Uterus (tissue), 4 donors: ENCODE data around the gene GALNT5. TPM values are rescaled to one million over a fixed set of nuclear protein-coding genes. Genes with fewer than 3 reads are reported as not detected.

Experiments
- DNase-seq, 2 donors: peaks; one replicate each; pipeline ENCODE4 v3.0.0-alpha.2; 2019 to 2020
- H3K27ac ChIP-seq, 2 donors: fragments of 200-600 bp; sonication (generic); 1 replicate in 1 of 2; 2 replicates in 1 of 2; pipeline ENCODE4 v1.5.1; 2016 to 2018
- H3K27me3 ChIP-seq, 2 donors: fragments of 200-600 bp; sonication (generic); one replicate each; pipeline ENCODE4 v1.5.1; 2018 to 2019; ENCODE audit warnings: control low read depth in 1 of 2
- H3K36me3 ChIP-seq, 2 donors: fragments of 200-600 bp; sonication (generic); one replicate each; pipeline ENCODE4 v1.5.1; 2019; ENCODE audit warnings: control low read depth in 1 of 2
- H3K4me1 ChIP-seq, 2 donors: fragments of 200-600 bp; sonication (generic); one replicate each; pipeline ENCODE4 v1.5.1; 2018 to 2019; ENCODE audit warnings: control low read depth in 1 of 2
- H3K4me3 ChIP-seq, 2 donors: fragments of 200-600 bp; sonication (generic); 1 replicate in 1 of 2; 2 replicates in 1 of 2; pipeline ENCODE4 v1.5.1; 2018 to 2019; ENCODE audit warnings: mild to moderate bottlenecking in 1 of 2
- H3K9me3 ChIP-seq, 2 donors: fragments of 200-600 bp; sonication (generic); one replicate each; pipeline ENCODE4 v1.5.1; 2019; ENCODE audit warnings: control low read depth in 1 of 2
- POLR2A ChIP-seq, 2 donors: fragments of 450-650 bp; IDR thresholded peaks; one replicate each; pipeline ENCODE4 v1.6.1; 2016; ENCODE audit warnings: antibody characterized with exemption in 2 of 2, mild to moderate bottlenecking in 1 of 2, moderate library complexity in 1 of 2
- intact Hi-C: fragments of 100-400 bp; cut with DNase I; formaldehyde crosslinking; loops from one replicate; pipeline ENCODE4 v1.15.1; 2023; ENCODE audit warnings: low total_unique reads
- total RNA-seq, 4 donors: library from RNA; depleted of rRNA in 3 of 4; stranded (reverse); fragments of >200 nt in 3 of 4; gene quantifications; one replicate each; pipeline versions ENCODE4 v1.1.0 to v1.2.4, GENCODE V29; 2014 to 2023
- TF ChIP-seq, protein P1 (sequence below), 4 experiments: fragments of 200-600 bp in 2 of 4; fragments of 450-650 bp in 2 of 4; sonication (generic) in 2 of 4; IDR thresholded peaks; one replicate each; pipeline ENCODE4 v1.5.1; 2016 to 2019; ENCODE audit warnings: antibody characterized with exemption in 4 of 4, mild to moderate bottlenecking in 2 of 4, moderate library complexity in 1 of 4
- donor health status: DM: yes; HTN: yes; CAD: no.

GALNT5 gene
- total RNA-seq, 4 donors from 2014 or later = 0.26 to 8.1 TPM; not detected in 2

DNA sequence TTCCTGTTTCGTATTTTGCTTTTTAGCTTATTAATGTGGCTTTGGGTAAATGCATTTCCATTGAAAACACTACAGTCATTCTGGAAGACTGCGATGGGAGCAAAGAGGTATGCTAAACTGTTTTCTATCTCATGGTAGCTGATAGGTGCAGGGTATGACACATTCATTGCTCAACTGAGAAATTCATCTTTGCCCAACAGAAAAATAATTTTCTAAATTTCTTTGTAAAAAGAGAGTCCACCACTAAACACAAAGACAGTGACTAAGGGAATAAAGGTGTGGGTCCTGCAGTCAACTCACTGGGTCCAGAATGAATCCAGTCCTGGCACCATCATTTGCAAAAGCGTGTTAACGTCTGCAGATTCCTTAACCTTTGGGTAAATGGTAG, 48.2 kb downstream of the GALNT5 start:
- no peaks in the 10 kb centered on the region for H3K4me1 ChIP-seq
- H3K36me3 ChIP-seq = no peaks in the 10 kb centered on the region
- no peak overlapping the region for H3K4me3 ChIP-seq
- intact Hi-C loops = no loop called here
- TF ChIP-seq POLR2A (IDR thresholded peaks at IDR 0.05) = no peak
- TF ChIP-seq, protein P1, sequence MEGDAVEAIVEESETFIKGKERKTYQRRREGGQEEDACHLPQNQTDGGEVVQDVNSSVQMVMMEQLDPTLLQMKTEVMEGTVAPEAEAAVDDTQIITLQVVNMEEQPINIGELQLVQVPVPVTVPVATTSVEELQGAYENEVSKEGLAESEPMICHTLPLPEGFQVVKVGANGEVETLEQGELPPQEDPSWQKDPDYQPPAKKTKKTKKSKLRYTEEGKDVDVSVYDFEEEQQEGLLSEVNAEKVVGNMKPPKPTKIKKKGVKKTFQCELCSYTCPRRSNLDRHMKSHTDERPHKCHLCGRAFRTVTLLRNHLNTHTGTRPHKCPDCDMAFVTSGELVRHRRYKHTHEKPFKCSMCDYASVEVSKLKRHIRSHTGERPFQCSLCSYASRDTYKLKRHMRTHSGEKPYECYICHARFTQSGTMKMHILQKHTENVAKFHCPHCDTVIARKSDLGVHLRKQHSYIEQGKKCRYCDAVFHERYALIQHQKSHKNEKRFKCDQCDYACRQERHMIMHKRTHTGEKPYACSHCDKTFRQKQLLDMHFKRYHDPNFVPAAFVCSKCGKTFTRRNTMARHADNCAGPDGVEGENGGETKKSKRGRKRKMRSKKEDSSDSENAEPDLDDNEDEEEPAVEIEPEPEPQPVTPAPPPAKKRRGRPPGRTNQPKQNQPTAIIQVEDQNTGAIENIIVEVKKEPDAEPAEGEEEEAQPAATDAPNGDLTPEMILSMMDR (IDR thresholded peaks at IDR 0.05) = no peak
- no peaks in the 10 kb centered on the region for H3K9me3 ChIP-seq
- H3K27me3 ChIP-seq = peaks cover 0 to 9% of the 10 kb centered on the region in 2 donors
- DNase-seq = no peak
- H3K27ac ChIP-seq = no peak overlapping the region

DNA sequence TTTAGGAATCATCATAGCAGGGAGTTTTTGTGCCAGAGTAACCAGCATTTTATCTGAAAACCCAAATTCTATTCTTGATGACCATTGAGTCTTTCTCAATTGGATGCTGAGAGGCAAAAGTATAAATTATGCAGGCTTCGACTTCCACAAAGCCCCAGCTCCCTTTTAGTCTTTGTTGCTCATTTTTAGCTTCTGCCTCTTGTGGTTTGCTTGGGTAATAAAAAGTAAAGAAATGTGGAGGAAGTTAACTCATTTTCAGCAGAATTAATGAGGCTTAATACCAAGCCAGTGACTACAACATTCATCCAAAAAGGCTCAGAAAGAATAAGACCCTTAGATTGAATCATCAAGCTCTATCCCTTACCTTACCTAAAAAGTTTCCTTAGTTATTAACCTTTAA, 49.5 kb downstream of the GALNT5 start:
- intact Hi-C loops = no loop called here
- Histone ChIP-seq H3K36me3 (no peaks in the 10 kb centered on the region), H3K9me3 (no peaks in the 10 kb centered on the region), H3K27me3 (peaks cover 0 to 9% of the 10 kb centered on the region in 2 donors), H3K4me1 (no peaks in the 10 kb centered on the region), H3K4me3 (no peak overlapping the region), H3K27ac (no peak overlapping the region)
- DNase-seq = no peak
- TF ChIP-seq POLR2A (IDR thresholded peaks at IDR 0.05) = no peak
- TF ChIP-seq, protein P1 (IDR thresholded peaks at IDR 0.05) = no peak

DNA sequence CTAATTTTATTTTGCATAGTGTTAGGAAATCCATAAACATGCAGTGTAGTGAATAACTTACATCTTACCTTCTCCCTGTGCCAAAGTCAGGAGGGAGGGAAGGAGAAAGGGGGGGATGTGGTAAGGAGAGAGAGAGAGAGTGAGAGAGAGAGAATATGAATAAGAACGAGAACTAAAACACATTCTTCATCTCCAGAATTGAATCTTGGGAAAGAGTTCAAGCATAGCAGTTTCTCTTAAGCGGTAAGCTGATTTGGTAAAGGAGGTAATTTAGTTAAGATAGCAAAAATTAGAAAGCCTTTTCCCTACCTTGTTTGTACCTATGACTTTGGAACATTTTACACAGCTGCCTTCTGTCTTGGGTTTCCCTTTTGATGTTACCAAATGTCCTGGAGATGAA, 52.4 kb downstream of the GALNT5 start:
- intact Hi-C loops = no loop called here

DNA sequence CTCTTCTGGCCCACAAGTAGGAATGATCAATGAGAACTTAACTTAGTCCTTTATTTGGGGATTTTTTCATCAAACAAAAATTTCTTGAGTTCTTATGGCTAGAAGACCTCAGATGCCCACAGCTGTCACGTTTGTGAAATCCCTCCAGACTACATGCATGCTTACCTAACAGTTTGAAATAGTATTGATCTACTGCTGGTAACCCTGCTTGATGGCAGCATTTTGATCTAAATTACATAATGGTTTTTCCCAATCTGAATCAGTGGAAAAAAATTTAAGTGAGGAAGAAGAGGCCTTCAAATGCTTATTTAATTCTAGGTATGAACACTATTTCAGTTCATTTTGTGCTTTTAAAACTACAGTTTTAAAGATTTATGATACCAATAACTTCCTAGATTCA, 54.2 kb downstream of the GALNT5 start:
- Histone ChIP-seq H3K36me3 (no peaks in the 10 kb centered on the region), H3K27me3 (no peaks in the 10 kb centered on the region), H3K4me3 (no peak overlapping the region), H3K4me1 (no peaks in the 10 kb centered on the region), H3K9me3 (no peaks in the 10 kb centered on the region), H3K27ac (no peak overlapping the region)
- no peak for TF ChIP-seq POLR2A (IDR thresholded peaks at IDR 0.05)
- TF ChIP-seq, protein P1 (IDR thresholded peaks at IDR 0.05) = no peak
- intact Hi-C loops = no loop called here
- DNase-seq = no peak

More for the DNA sequence above, 52.4 kb downstream of the GALNT5 start:
- H3K27me3 ChIP-seq = no peaks in the 10 kb centered on the region
- H3K9me3 ChIP-seq = no peaks in the 10 kb centered on the region
- no peak for DNase-seq
- TF ChIP-seq, protein P1 (IDR thresholded peaks at IDR 0.05) = no peak
- no peak for TF ChIP-seq POLR2A (IDR thresholded peaks at IDR 0.05)
- no peaks in the 10 kb centered on the region for H3K36me3 ChIP-seq
- H3K4me3 ChIP-seq = no peak overlapping the region
- H3K27ac ChIP-seq = no peak overlapping the region
- H3K4me1 ChIP-seq = no peaks in the 10 kb centered on the region

DNA sequence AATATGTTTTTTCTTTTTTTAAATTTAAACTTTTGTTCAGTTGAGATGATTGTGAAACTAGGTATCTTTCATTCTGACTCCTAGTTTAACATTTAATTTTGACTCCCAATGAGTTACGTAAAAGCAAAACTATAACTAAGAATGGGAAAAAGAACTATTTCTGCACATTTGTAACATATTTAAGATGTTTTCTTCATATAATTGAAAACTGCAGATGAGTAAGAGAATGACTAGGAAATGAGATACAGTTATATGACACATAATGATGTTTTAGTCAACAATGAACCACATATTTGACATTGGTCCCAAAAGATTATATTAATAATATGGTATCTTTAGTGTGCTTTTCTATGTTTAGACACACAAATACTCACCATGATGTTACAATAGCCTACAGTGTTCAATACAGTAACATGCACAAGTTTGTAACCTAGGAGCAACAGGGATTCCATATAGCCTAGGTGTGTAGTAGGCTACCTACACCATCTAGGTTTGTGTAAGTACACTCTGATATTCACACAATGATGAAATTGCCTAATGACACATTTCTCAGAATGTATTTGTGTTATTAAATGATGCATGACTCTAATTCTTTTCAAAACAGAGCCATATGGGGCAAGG, 55.5 kb downstream of the GALNT5 start:
- Histone ChIP-seq H3K36me3 (no peaks in the 10 kb centered on the region), H3K27ac (no peak overlapping the region), H3K4me3 (no peak overlapping the region), H3K27me3 (no peaks in the 10 kb centered on the region), H3K9me3 (no peaks in the 10 kb centered on the region), H3K4me1 (no peaks in the 10 kb centered on the region)
- DNase-seq = no peak
- intact Hi-C loops = no loop called here
- no peak for TF ChIP-seq POLR2A (IDR thresholded peaks at IDR 0.05)
- TF ChIP-seq, protein P1 (IDR thresholded peaks at IDR 0.05) = no peak
